Stimulated activated CD8-positive, alpha-beta memory T cell treated with anti-CD3 and anti-CD28 coated beads, Interleukin-15, amount 100 ng/mL, for 1 hour (primary cell): ENCODE data around the gene EBF4.
A peak's percentile ranks its signal among the peaks of the same experiment; 100 is the strongest.

Source experiments
- DNase-seq: peaks from one replicate; pipeline ENCODE4 v3.0.0-alpha.2; 2020; ENCODE audit warnings: low read depth

The EBF4 gene

GRCh38 chr20:2701671-2702081 is 9.1 kb downstream of the EBF4 start:
- DNase-seq = no peak

- no peak for DNase-seq
Measured at GRCh38 chr20:2703716-2704475, 11.3 kb downstream of the EBF4 start.

- no peak for DNase-seq
Measured at GRCh38 chr20:2705931-2706645, 13.5 kb downstream of the EBF4 start.

- DNase-seq = no peak
Measured at GRCh38 chr20:2706688-2707352, 14.2 kb downstream of the EBF4 start.

GRCh38 chr20:2707353-2708072 is 14.9 kb downstream of the EBF4 start:
- no peak for DNase-seq

GRCh38 chr20:2708073-2708415 is 15.5 kb downstream of the EBF4 start:
- DNase-seq = no peak

GRCh38 chr20:2708665-2709064 is 16.1 kb downstream of the EBF4 start:
- no peak for DNase-seq

GRCh38 chr20:2709205-2709981 is 16.8 kb downstream of the EBF4 start:
- DNase-seq = no peak

- no peak for DNase-seq
Measured at GRCh38 chr20:2713285-2713684, 20.7 kb downstream of the EBF4 start.

GRCh38 chr20:2729251-2729713 is 36.7 kb downstream of the EBF4 start:
- no peak for DNase-seq

- DNase-seq = no peak
Measured at GRCh38 chr20:2729791-2730190, 37.2 kb downstream of the EBF4 start.

GRCh38 chr20:2734899-2735298 is 42.3 kb downstream of the EBF4 start:
- DNase-seq = no peak

- no peak for DNase-seq
Measured at GRCh38 chr20:2736441-2736840, 43.9 kb downstream of the EBF4 start.

GRCh38 chr20:2738331-2739041 is 45.9 kb downstream of the EBF4 start:
- no peak for DNase-seq

GRCh38 chr20:2739042-2739398 is 46.4 kb downstream of the EBF4 start:
- DNase-seq = no peak

GRCh38 chr20:2740702-2741101 is 48.1 kb downstream of the EBF4 start:
- no peak for DNase-seq

- no peak for DNase-seq
Measured at GRCh38 chr20:2741463-2741862, 48.9 kb downstream of the EBF4 start.

- DNase-seq = no peak
Measured at GRCh38 chr20:2741881-2742280, 49.3 kb downstream of the EBF4 start.

GRCh38 chr20:2742431-2742830 is 49.9 kb downstream of the EBF4 start:
- DNase-seq = no peak

GRCh38 chr20:2742934-2743559 is 50.5 kb downstream of the EBF4 start:
- peak; percentile 45 for DNase-seq
